K562 (cell line): ENCODE data around the gene PMF1. TPM values are rescaled to one million over a fixed set of nuclear protein-coding genes. Genes with fewer than 3 reads are reported as not detected.
A peak's percentile ranks its signal among the peaks of the same experiment; 100 is the strongest.

ENCODE experiments used
- BDP1 ChIP-seq: IDR thresholded peaks from 3 replicates; pipeline ENCODE4 v1.6.1; 2011; ENCODE audit not compliant: insufficient read length, insufficient read depth
- GABPB1 ChIP-seq: sonication (generic); formaldehyde crosslinking; IDR thresholded peaks from 2 replicates; pipeline ENCODE4 v1.8.0; 2022; ENCODE audit warnings: mild to moderate bottlenecking, missing genetic modification reagents
- GATAD2A ChIP-seq: fragments of 450-650 bp; IDR thresholded peaks from 2 replicates; pipeline ENCODE4 v1.6.1; 2017
- HIVEP1 ChIP-seq: fragments of 250-450 bp; sonication (Bioruptor Pico); IDR thresholded peaks from 2 replicates; pipeline ENCODE4 v1.4.0; 2020; ENCODE audit warnings: mild to moderate bottlenecking
- HNRNPL ChIP-seq: fragments of 200-400 bp; formaldehyde crosslinking; IDR thresholded peaks from 2 replicates; pipeline ENCODE4 v1.6.1; 2017; ENCODE audit warnings: low read depth, mild to moderate bottlenecking, low read length
- IRF1 ChIP-seq: sonication (generic); formaldehyde crosslinking; IDR thresholded peaks from 2 replicates; pipeline ENCODE4 v1.8.0; 2022; ENCODE audit warnings: missing genetic modification reagents, mild to moderate bottlenecking, borderline replicate concordance
- IRF2 ChIP-seq: sonication (generic); formaldehyde crosslinking; IDR thresholded peaks from 2 replicates; pipeline ENCODE4 v1.8.1; 2022; ENCODE audit warnings: mild to moderate bottlenecking, missing genetic modification reagents
- KAT2B ChIP-seq: IDR thresholded peaks from one replicate; pipeline ENCODE4 v1.6.1; 2012; ENCODE audit warnings: low read depth, mild to moderate bottlenecking, control low read depth, inconsistent platforms, low read length, moderate library complexity
- KLF1 ChIP-seq: fragments of 450-650 bp; IDR thresholded peaks from 2 replicates; pipeline ENCODE4 v1.6.1; 2016; ENCODE audit warnings: missing genetic modification characterization, missing compliant biosample characterization
- KLF6 ChIP-seq: fragments of 250-450 bp; sonication (Bioruptor Pico); IDR thresholded peaks from 2 replicates; pipeline ENCODE4 v1.4.0; 2020; ENCODE audit warnings: mild to moderate bottlenecking, moderate library complexity, borderline replicate concordance
- MLX ChIP-seq, 2 experiments: fragments of 450-650 bp in 1 of 2; sonication (generic) in 1 of 2; formaldehyde crosslinking; conservative IDR thresholded peaks; 2 replicates each; pipeline versions ENCODE4 v1.4.0 to v1.8.1; 2020 to 2022; ENCODE audit warnings: mild to moderate bottlenecking in 1 of 2, missing genetic modification reagents in 1 of 2
- MTA3 ChIP-seq: fragments of 450-650 bp; formaldehyde crosslinking; IDR thresholded peaks from 2 replicates; pipeline ENCODE4 v1.6.1; 2017; ENCODE audit warnings: mild to moderate bottlenecking, borderline replicate concordance
- POLR2H ChIP-seq: IDR thresholded peaks from 2 replicates; pipeline ENCODE4 v1.6.1; 2016; ENCODE audit warnings: missing genetic modification characterization, low read depth, mild to moderate bottlenecking, control low read depth, missing compliant biosample characterization, moderate library complexity
- RBM39 ChIP-seq: fragments of 200-400 bp; formaldehyde crosslinking; optimal IDR thresholded peaks from 2 replicates; pipeline ENCODE3; 2018; ENCODE audit warnings: low read depth, low read length
- SLC30A9 ChIP-seq: fragments of 250-450 bp; sonication (Bioruptor Pico); IDR thresholded peaks from 2 replicates; pipeline ENCODE4 v1.8.0; 2022; ENCODE audit warnings: mild to moderate bottlenecking, moderate library complexity
- TARDBP ChIP-seq: fragments of 450-650 bp; IDR thresholded peaks from 2 replicates; pipeline ENCODE4 v1.6.1; 2016
- ZC3H8 ChIP-seq: fragments of 450-650 bp; IDR thresholded peaks from 2 replicates; pipeline ENCODE4 v1.6.1; 2017
- ZFPM2 ChIP-seq: fragments of 250-450 bp; sonication (Bioruptor Pico); IDR thresholded peaks from 2 replicates; pipeline ENCODE4 v1.5.1; 2022; ENCODE audit warnings: mild to moderate bottlenecking
- ZNF121 ChIP-seq: sonication (generic); formaldehyde crosslinking; conservative IDR thresholded peaks from 2 replicates; pipeline ENCODE4 v1.8.0; 2022; ENCODE audit warnings: missing genetic modification reagents
- ZNF592 ChIP-seq: fragments of 450-650 bp; IDR thresholded peaks from 2 replicates; pipeline ENCODE4 v1.6.1; 2017; ENCODE audit warnings: antibody characterized with exemption, mild to moderate bottlenecking
- ZNF699 ChIP-seq: fragments of 250-450 bp; sonication (Bioruptor Pico); IDR thresholded peaks from 2 replicates; pipeline ENCODE4 v1.8.0; 2021; ENCODE audit warnings: mild to moderate bottlenecking, moderate library complexity; ENCODE audit not compliant: insufficient replicate concordance
- ZNF717 ChIP-seq: fragments of 250-450 bp; sonication (Bioruptor Pico); IDR thresholded peaks from 2 replicates; pipeline ENCODE4 v1.5.0; 2021
- ZNF780A ChIP-seq: fragments of 250-450 bp; sonication (Bioruptor Pico); IDR thresholded peaks from 2 replicates; pipeline ENCODE4 v1.5.0; 2021; ENCODE audit warnings: mild to moderate bottlenecking
- ZSCAN32 ChIP-seq: fragments of 450-650 bp; formaldehyde crosslinking; IDR thresholded peaks from 2 replicates; pipeline ENCODE4 v1.4.0; 2020; ENCODE audit warnings: mild to moderate bottlenecking, moderate library complexity
- polyA plus RNA-seq, 8 experiments: library from polyadenylated mRNA; depleted of rRNA in 4 of 8; stranded (reverse) in 5 of 8; unstranded in 3 of 8; fragments of >200 nt; fragmentation: Nextera tagmentation in 2 of 8; fragmentation: Illumina TruSeq in 1 of 8; extraction: Ambion mirVana in 2 of 8; extraction: Trizol in 1 of 8; gene quantifications; 2 replicates each; pipeline versions ENCODE4 v1.2.1 to v1.2.3, GENCODE V29; 2011 to 2014; ENCODE audit warnings: inconsistent platforms in 1 of 8, missing spikeins in 1 of 8
- total RNA-seq, 7 experiments: library from RNA; depleted of rRNA in 6 of 7; stranded (reverse); fragments of >200 nt in 6 of 7; fragmentation: Illumina TruSeq in 2 of 7; extraction: Trizol in 2 of 7; gene quantifications; 2 replicates each; pipeline versions ENCODE4 v1.2.1 to v1.2.3, GENCODE V29; 2011 to 2021; ENCODE audit warnings: low replicate concordance in 1 of 7

The PMF1 gene
- total and polyA plus RNA-seq, 9 of the 15 experiments (the other 6 are each of a cell fraction or from before 2014, with no cell fraction given): 9.4 to 92.9 (median 71.0) TPM

- TF ChIP-seq MLX (CRISPR knock-in tag; conservative IDR thresholded peaks at IDR 0.05): no peak
- TF ChIP-seq ZSCAN32 (CRISPR knock-in tag): no peak
- TF ChIP-seq HNRNPL: no peak
- TF ChIP-seq GABPB1 (CRISPR knock-in tag): no peak
- no peak for TF ChIP-seq ZFPM2 (CRISPR knock-in tag)
- no peak for TF ChIP-seq RBM39
- TF ChIP-seq MTA3: peak; percentile 55; the same call in 1 of the 2 replicates
- no peak for TF ChIP-seq KLF1 (tag)
- no peak for TF ChIP-seq IRF1 (CRISPR knock-in tag)
- TF ChIP-seq IRF2 (CRISPR knock-in tag): no peak
- TF ChIP-seq ZNF780A (CRISPR knock-in tag): no peak
- TF ChIP-seq KAT2B: no peak
- no peak for TF ChIP-seq SLC30A9 (CRISPR knock-in tag)
- TF ChIP-seq ZC3H8: no peak
- TF ChIP-seq ZNF717 (CRISPR knock-in tag): no peak
- TF ChIP-seq ZNF121: no peak
- TF ChIP-seq KLF6: no peak
- TF ChIP-seq ZNF699 (CRISPR knock-in tag): no peak
- TF ChIP-seq BDP1: no peak
- TF ChIP-seq POLR2H: no peak
- TF ChIP-seq GATAD2A: 0 out of 2 replicates have a peak, but pooled peaks have one; percentile 33
- TF ChIP-seq HIVEP1: no peak
- TF ChIP-seq TARDBP: no peak
- peak; percentile 82 for TF ChIP-seq ZNF592
Measured at GRCh38 chr1:156214024-156214748, 1.4 kb downstream of the PMF1 start (continued).
